ENCODE results near the gene PI3. TPM values are rescaled to one million over a fixed set of nuclear protein-coding genes. Genes with fewer than 3 reads are reported as not detected.

The PI3 gene
- total RNA-seq, 1 experiment from 2014 or later: not detected

DNA sequence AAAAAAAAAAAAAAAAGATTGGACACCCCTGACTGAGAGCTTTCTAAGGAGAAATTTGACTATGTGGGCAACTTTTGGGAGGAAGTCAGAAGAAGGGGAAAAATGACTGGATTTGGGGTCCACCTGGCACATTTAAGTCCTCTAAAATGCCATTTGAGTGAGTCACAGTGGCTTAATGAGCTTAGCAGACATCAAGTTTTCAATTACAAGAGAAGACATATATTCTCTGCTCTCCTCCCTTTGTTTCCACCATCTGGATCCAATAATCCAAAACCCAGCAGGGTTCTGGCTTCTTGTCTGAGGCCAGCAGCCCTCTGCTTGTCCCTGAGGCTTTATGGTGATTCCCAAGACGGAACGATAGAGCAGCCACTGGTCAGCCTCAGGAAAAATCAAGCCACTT lies 6.9 kb downstream of the PI3 start:
- Histone ChIP-seq H3K4me1 (ENCODE audit: control insufficient read depth, insufficient read depth, low read length) (no peaks in the 10 kb centered on the region), H3K4me3 (ENCODE audit: low read depth in 2 of 2, low read length in 2 of 2) (no peak overlapping the region), H3K9me3 (ENCODE audit: control insufficient read depth, insufficient read depth, low read depth, low read length) (no peaks in the 10 kb centered on the region), H3K36me3 (ENCODE audit: control insufficient read depth, insufficient read depth, low read length) (no peaks in the 10 kb centered on the region), H3K27me3 (ENCODE audit: control insufficient read depth, insufficient read depth, low read length) (no peaks in the 10 kb centered on the region), H3K27ac (ENCODE audit: low read length) (no peak overlapping the region)
- in situ Hi-C loops (cut with HindIII; ENCODE audit: low pct_unique_long_range_greater_than_20kb, low sequenced_read_pairs): no loop called here
- CTCF ChIA-PET: no interaction called here
- no TSS peak for BruUV-seq (replicated peaks)
- TF ChIP-seq, protein P1, sequence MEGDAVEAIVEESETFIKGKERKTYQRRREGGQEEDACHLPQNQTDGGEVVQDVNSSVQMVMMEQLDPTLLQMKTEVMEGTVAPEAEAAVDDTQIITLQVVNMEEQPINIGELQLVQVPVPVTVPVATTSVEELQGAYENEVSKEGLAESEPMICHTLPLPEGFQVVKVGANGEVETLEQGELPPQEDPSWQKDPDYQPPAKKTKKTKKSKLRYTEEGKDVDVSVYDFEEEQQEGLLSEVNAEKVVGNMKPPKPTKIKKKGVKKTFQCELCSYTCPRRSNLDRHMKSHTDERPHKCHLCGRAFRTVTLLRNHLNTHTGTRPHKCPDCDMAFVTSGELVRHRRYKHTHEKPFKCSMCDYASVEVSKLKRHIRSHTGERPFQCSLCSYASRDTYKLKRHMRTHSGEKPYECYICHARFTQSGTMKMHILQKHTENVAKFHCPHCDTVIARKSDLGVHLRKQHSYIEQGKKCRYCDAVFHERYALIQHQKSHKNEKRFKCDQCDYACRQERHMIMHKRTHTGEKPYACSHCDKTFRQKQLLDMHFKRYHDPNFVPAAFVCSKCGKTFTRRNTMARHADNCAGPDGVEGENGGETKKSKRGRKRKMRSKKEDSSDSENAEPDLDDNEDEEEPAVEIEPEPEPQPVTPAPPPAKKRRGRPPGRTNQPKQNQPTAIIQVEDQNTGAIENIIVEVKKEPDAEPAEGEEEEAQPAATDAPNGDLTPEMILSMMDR (IDR thresholded peaks at IDR 0.05): no peak
- no peak for TF ChIP-seq SIN3A (IDR thresholded peaks at IDR 0.05; ENCODE audit: borderline replicate concordance, insufficient read depth, low read depth, low read length)
- no peak for TF ChIP-seq TCF7L2 (IDR thresholded peaks at IDR 0.05; ENCODE audit: low read depth, low read length)
- TF ChIP-seq POLR2AphosphoS5 (IDR thresholded peaks at IDR 0.05; ENCODE audit: low read depth, low read length): no peak
- TF ChIP-seq REST (IDR thresholded peaks at IDR 0.05; ENCODE audit: insufficient read depth in 1 of 2, low read depth in 2 of 2, low read length in 1 of 2): no peak
- no peak for DNase-seq (ENCODE audit: low read depth, low spot score)
- intact Hi-C loops (cut with micrococcal nuclease; ENCODE audit: unreplicated experiment): no loop called here
- POLR2A ChIA-PET: no interaction called here
- ATAC-seq: no peak

- TF ChIP-seq SIN3A (IDR thresholded peaks at IDR 0.05; ENCODE audit: borderline replicate concordance, insufficient read depth, low read depth, low read length) (no peak), REST (IDR thresholded peaks at IDR 0.05; ENCODE audit: insufficient read depth in 1 of 2, low read depth in 2 of 2, low read length in 1 of 2) (no peak), TCF7L2 (IDR thresholded peaks at IDR 0.05; ENCODE audit: low read depth, low read length) (no peak), POLR2AphosphoS5 (IDR thresholded peaks at IDR 0.05; ENCODE audit: low read depth, low read length) (no peak)
- TF ChIP-seq, protein P1 (IDR thresholded peaks at IDR 0.05): no peak
- intact Hi-C loops (cut with micrococcal nuclease; ENCODE audit: unreplicated experiment) (no loop called here), in situ Hi-C loops (cut with HindIII; ENCODE audit: low pct_unique_long_range_greater_than_20kb, low sequenced_read_pairs) (no loop called here)
- H3K9me3 ChIP-seq (ENCODE audit: control insufficient read depth, insufficient read depth, low read depth, low read length): no peaks in the 10 kb centered on the region
- no peak for DNase-seq (ENCODE audit: low read depth, low spot score)
- no peaks in the 10 kb centered on the region for H3K4me1 ChIP-seq (ENCODE audit: control insufficient read depth, insufficient read depth, low read length)
- BruUV-seq (replicated peaks): no TSS peak
- H3K27ac ChIP-seq (ENCODE audit: low read length): no peak overlapping the region
- no peak overlapping the region for H3K4me3 ChIP-seq (ENCODE audit: low read depth in 2 of 2, low read length in 2 of 2)
- H3K27me3 ChIP-seq (ENCODE audit: control insufficient read depth, insufficient read depth, low read length): no peaks in the 10 kb centered on the region
- ATAC-seq: no peak
- H3K36me3 ChIP-seq (ENCODE audit: control insufficient read depth, insufficient read depth, low read length): no peaks in the 10 kb centered on the region
- ChIA-PET CTCF (interaction anchor here (0.7 kb wide), 1 partner anchor 124 kb away, joined by 3 read pairs; no protein-coding TSS in a partner anchor), POLR2A (no interaction called here)
These were observed 8.4 kb downstream of the PI3 start for GRCh38 chr20:45183084-45183483.

Data from Panc1 (cell line).